Measurements from ENCODE around the gene MARS1.

The MARS1 gene

DNA sequence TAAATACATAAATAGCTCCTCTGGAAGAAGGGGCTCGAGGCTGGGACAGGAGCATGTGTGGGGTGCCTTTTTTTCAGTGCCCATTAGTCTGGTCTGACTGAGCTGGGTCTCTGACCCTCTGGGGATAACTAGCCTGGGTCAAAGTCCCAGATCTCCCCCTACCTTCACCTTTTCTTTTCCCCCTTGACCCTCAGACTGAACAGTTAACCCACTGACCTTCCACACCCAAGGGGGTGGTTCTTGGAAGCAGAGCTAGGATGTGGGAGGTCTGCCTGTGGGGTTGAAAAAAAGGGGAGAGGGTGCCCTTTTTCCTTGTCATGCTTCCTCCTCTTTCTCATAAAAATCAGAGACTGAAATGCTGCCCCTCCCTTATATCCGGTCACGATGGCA, 29.2 kb upstream of the MARS1 start:
- peak overlapping the region; percentile 90 for H3K4me3 ChIP-seq (ENCODE audit: low read depth, low read length)
- DNase-seq (ENCODE audit: low read depth): no peak
- TF ChIP-seq, protein P1, sequence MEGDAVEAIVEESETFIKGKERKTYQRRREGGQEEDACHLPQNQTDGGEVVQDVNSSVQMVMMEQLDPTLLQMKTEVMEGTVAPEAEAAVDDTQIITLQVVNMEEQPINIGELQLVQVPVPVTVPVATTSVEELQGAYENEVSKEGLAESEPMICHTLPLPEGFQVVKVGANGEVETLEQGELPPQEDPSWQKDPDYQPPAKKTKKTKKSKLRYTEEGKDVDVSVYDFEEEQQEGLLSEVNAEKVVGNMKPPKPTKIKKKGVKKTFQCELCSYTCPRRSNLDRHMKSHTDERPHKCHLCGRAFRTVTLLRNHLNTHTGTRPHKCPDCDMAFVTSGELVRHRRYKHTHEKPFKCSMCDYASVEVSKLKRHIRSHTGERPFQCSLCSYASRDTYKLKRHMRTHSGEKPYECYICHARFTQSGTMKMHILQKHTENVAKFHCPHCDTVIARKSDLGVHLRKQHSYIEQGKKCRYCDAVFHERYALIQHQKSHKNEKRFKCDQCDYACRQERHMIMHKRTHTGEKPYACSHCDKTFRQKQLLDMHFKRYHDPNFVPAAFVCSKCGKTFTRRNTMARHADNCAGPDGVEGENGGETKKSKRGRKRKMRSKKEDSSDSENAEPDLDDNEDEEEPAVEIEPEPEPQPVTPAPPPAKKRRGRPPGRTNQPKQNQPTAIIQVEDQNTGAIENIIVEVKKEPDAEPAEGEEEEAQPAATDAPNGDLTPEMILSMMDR (IDR thresholded peaks at IDR 0.05; ENCODE audit: low read depth, low read length, missing control alignments): no peak

DNA sequence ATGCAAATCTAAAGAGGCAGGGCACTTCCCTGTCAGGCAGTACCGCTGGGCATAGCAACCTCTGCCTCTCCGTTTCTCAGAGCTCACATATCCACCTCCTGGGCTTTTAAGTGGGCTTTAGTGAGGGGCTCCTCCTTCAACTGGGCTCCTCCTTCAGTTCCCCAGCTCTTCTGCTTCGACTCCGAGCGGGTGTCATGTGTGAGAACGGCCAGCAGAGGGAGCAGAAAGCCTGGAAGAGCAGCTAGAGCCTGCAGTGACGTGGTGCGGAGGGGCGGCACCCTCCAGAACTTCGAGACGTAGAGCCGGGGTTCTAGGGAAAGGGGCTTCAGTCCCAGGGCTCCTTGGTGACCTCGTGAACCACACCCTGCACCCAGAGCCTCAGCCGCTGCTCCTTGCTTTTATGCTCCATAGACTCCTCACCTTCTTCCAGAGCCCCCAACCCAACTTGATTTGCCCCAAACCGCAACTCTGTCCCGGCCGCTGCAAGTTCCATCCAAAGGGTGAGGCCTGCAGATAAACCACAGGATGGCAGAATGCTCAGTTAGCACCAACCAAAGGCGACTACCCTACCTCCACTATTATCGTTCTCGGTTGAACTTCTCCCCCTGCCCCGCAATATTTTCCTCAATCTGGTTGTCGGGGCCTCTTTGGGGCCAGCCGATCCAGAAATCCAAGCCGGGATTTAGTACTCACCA, 28.7 kb upstream of the MARS1 start:
- peak overlapping the region; percentile 90 for H3K4me3 ChIP-seq (ENCODE audit: low read depth, low read length)
- DNase-seq (ENCODE audit: low read depth): peak; percentile 87
- TF ChIP-seq, protein P1 (IDR thresholded peaks at IDR 0.05; ENCODE audit: low read depth, low read length, missing control alignments): peak; percentile 96

DNA sequence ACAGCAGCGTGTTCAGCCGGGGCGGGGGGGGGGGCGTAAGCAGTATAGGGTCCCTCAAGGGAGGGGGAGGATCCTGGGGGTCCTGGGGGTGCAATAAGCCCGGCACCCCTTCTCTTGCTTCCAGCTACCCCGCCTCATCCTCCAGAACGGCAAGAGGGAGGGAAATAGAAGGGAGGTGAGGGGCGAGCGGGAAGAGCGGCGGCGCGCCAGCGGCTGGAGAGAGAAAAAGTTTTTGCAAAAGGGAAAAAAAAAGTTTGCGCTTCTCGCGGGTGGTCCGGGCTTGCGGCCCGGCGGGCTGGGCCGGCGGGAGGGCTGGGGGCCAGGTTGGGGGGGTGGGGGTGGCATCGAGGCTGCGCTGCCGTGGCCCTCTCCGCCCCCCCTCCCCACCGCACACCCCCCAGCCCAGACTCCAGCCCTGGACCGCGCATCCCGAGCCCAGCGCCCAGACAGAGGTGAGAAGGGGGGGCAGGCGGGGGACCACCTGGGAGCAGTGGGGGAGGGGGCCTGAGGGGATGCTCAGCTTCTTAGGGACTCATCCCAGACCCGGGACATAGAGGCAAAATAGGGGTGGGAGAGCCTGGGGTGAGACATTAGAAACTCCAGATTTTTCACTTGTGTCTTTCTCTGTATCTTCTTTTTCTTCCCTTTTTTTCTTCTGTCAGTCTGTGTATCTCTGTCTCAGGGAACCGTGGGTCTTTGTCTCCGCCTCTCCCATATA, 28.0 kb upstream of the MARS1 start, which contains the start of gene GLI1:
Gene GLI1, plus strand, starts transcription at position 36 of the 718 bp plus-strand sequence. CDS start 3,907 bp downstream, outside the sequence.
- DNase-seq (ENCODE audit: low read depth): no peak
- peak within 1 kb of the TSS; percentile 90 for H3K4me3 ChIP-seq (ENCODE audit: low read depth, low read length)
- TF ChIP-seq, protein P1 (IDR thresholded peaks at IDR 0.05; ENCODE audit: low read depth, low read length, missing control alignments): no peak

DNA sequence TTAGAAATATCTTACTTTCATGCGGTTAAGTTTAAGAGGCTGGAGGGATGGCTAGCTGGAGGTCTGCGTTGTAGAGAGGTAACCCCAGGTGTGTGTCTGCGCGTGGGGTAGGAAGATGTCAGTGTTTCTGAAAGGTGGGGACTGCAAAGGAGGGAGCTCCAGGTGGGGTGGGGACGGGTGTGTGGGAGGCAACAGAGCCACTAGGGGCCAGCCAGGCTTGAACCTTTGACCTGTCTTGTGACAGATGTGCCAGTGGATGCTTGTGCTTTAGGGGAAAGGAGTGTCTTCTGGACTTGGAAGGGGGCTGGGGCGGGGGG, 27.4 kb upstream of the MARS1 start:
- DNase-seq (ENCODE audit: low read depth): no peak
- TF ChIP-seq, protein P1 (IDR thresholded peaks at IDR 0.05; ENCODE audit: low read depth, low read length, missing control alignments): no peak
- H3K4me3 ChIP-seq (ENCODE audit: low read depth, low read length): peak overlapping the region; percentile 8; the same call in 1 of the 2 replicates

DNA sequence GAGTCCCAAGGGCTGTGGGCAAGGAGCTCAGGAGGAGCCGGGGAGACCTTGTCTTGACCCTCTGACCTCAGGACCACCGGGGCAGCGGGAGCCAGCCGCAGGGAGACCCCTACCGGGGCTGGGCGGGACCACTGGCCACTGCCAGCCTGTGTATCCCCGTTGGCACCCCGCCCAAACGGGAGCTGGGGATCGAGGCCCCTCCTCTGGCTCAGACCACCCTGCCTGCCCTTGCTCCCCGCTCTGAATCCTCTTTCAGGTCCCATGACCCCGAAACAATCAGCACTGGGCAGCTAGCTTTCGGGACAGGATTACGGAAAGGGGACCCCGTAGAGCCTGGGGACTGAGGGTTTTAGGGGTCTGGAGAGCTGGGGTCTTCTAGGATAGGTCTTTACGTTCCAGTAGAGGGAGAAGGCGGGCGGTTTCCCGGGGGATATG, 27.0 kb upstream of the MARS1 start:
- peak overlapping the region; percentile 45 for H3K4me3 ChIP-seq (ENCODE audit: low read depth, low read length)
- TF ChIP-seq, protein P1 (IDR thresholded peaks at IDR 0.05; ENCODE audit: low read depth, low read length, missing control alignments): no peak
- no peak for DNase-seq (ENCODE audit: low read depth)

DNA sequence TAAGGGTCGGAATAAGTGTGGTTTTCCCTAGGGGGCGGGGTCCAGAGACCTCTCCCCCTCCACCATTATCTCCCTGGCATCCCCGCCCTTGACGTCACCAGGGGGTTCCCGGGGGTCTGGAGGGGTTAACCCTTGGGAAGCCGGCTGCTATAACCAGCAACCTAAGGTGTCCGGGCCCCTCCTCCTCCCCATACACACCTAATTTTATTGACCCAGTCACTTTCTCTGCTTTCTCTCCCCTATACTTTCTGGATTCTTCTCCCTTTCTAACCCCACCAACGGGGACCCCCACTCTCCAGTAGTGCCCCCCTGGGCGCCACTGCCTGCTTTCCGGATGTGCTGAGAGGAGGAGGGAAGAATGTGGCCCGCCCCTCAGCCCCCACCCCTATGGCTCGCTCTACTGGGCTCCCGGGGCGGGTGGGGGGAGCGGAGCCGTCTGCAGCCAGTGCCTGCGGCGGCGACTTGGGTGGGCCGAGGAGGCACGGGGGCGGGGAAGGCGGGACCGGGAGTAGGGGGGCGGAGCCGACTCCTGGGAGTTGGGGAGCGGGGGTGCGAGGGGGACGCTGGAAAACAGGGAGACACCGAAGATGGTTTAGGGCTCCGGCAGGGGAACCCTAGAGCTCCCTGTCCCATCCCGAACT, 26.5 kb upstream of the MARS1 start:
- TF ChIP-seq, protein P1 (IDR thresholded peaks at IDR 0.05; ENCODE audit: low read depth, low read length, missing control alignments): no peak
- H3K4me3 ChIP-seq (ENCODE audit: low read depth, low read length): peak overlapping the region; percentile 45
- no peak for DNase-seq (ENCODE audit: low read depth)

All from GM12864 (cell line).